GM19455 (cell line): ENCODE results near the gene TRIM8.

Experiments
- ATAC-seq: cut with Tn5 transposase; IDR thresholded peaks from one replicate; pipeline ENCODE4 v1.9.1; 2021; ENCODE audit not compliant: unreplicated experiment

The TRIM8 gene

GRCh38 chr10:102644066-102644645, at the start of gene TRIM8:
TRIM8 (plus strand) TSS chr10:102644479; CDS start chr10:102644618, 139 bp downstream.
- ATAC-seq, result no peak

GRCh38 chr10:102595293-102595692, 49.0 kb upstream of the TRIM8 start:
- no peak for ATAC-seq

GRCh38 chr10:102595897-102596296, 48.4 kb upstream of the TRIM8 start:
- no peak for ATAC-seq

- ATAC-seq, result no peak
Measured at GRCh38 chr10:102596506-102596971, 47.7 kb upstream of the TRIM8 start.

- ATAC-seq, result no peak
Measured at GRCh38 chr10:102597131-102597991, 46.9 kb upstream of the TRIM8 start.

- ATAC-seq, result no peak
Measured at GRCh38 chr10:102598243-102598642, 46.0 kb upstream of the TRIM8 start.

- no peak for ATAC-seq
Measured at GRCh38 chr10:102599565-102600327, 44.5 kb upstream of the TRIM8 start.

GRCh38 chr10:102600816-102601215, 43.5 kb upstream of the TRIM8 start:
- ATAC-seq, result no peak

GRCh38 chr10:102601639-102602038, 42.6 kb upstream of the TRIM8 start:
- ATAC-seq, result no peak

- no peak for ATAC-seq
Measured at GRCh38 chr10:102602272-102603045, 41.8 kb upstream of the TRIM8 start.

GRCh38 chr10:102603946-102604345, 40.3 kb upstream of the TRIM8 start:
- no peak for ATAC-seq

- no peak for ATAC-seq
Measured at GRCh38 chr10:102604439-102604841, 39.8 kb upstream of the TRIM8 start.

- no peak for ATAC-seq
Measured at GRCh38 chr10:102605712-102606111, 38.6 kb upstream of the TRIM8 start.

- ATAC-seq, result no peak
Measured at GRCh38 chr10:102608487-102608886, 35.8 kb upstream of the TRIM8 start.

- ATAC-seq, result no peak
Measured at GRCh38 chr10:102610441-102610887, 33.8 kb upstream of the TRIM8 start.

- no peak for ATAC-seq
Measured at GRCh38 chr10:102611514-102612087, 32.7 kb upstream of the TRIM8 start.

GRCh38 chr10:102612964-102613275, 31.4 kb upstream of the TRIM8 start:
- ATAC-seq, result no peak

GRCh38 chr10:102613286-102613685, 31.0 kb upstream of the TRIM8 start:
- no peak for ATAC-seq

GRCh38 chr10:102613785-102614184, 30.5 kb upstream of the TRIM8 start:
- ATAC-seq, result no peak

GRCh38 chr10:102614888-102615287, 29.4 kb upstream of the TRIM8 start:
- no peak for ATAC-seq

- ATAC-seq, result no peak
Measured at GRCh38 chr10:102615361-102615760, 28.9 kb upstream of the TRIM8 start.
